HUES64 (cell line): ENCODE measurements around the gene NAPA.

Experiments
- H3K27ac ChIP-seq: 2 replicates; pipeline ENCODE4 v1.7.0; 2013; ENCODE audit warnings: low read depth, low read length, inconsistent platforms
- H3K27me3 ChIP-seq: 2 replicates; pipeline ENCODE4 v1.6.1; 2013; ENCODE audit warnings: mild to moderate bottlenecking, low read length; ENCODE audit not compliant: insufficient read depth
- H3K36me3 ChIP-seq: 2 replicates; pipeline ENCODE4 v1.6.1; 2013; ENCODE audit warnings: mild to moderate bottlenecking, low read length; ENCODE audit not compliant: insufficient read depth
- H3K4me1 ChIP-seq: 2 replicates; pipeline ENCODE4 v1.6.1; 2013; ENCODE audit warnings: mild to moderate bottlenecking, low read length, moderate library complexity; ENCODE audit not compliant: insufficient read depth
- H3K4me3 ChIP-seq: 2 replicates; pipeline ENCODE4 v1.5.1; 2013; ENCODE audit warnings: mild to moderate bottlenecking, low read length, moderate library complexity
- H3K9ac ChIP-seq: 2 replicates; pipeline ENCODE4 v1.6.1; 2013; ENCODE audit warnings: mild to moderate bottlenecking, low read depth, low read length
- H3K9me3 ChIP-seq: 2 replicates; pipeline ENCODE4 v1.6.1; 2013; ENCODE audit warnings: low read depth, low read length; ENCODE audit not compliant: insufficient read depth
- WGBS: fragments of 150-250, 120-280 bp; methylation state at CpG from one replicate; pipeline ENCODE4 v1.1.7; 2013; ENCODE audit warnings: missing lambda C conversion rate; 5-methylcytosine and 5-hydroxymethylcytosine counted together

Gene NAPA

GRCh38 chr19:47499371-47499770, 15.5 kb downstream of the NAPA start:
- Histone ChIP-seq H3K4me3 (no peak overlapping the region), H3K27me3 (no peaks in the 10 kb centered on the region), H3K27ac (no peak overlapping the region), H3K9ac (no peak overlapping the region), H3K4me1 (0 out of 2 replicates have a peak, but pooled peaks cover 3% of the 10 kb centered on the region), H3K36me3 (peaks cover 28% of the 10 kb centered on the region), H3K9me3 (no peaks in the 10 kb centered on the region)
- WGBS = 91% methylated on average over 7 of the region's 7 CpGs

GRCh38 chr19:47498561-47498960, 16.3 kb downstream of the NAPA start:
- Histone ChIP-seq H3K9me3 (no peaks in the 10 kb centered on the region), H3K27ac (no peak overlapping the region), H3K4me1 (0 out of 2 replicates have a peak, but pooled peaks cover 3% of the 10 kb centered on the region), H3K4me3 (no peak overlapping the region), H3K27me3 (no peaks in the 10 kb centered on the region), H3K9ac (no peak overlapping the region), H3K36me3 (peaks cover 21% of the 10 kb centered on the region)
- 95% methylated on average over 5 of the region's 5 CpGs for WGBS

GRCh38 chr19:47497821-47498520, 16.9 kb downstream of the NAPA start:
- H3K9ac ChIP-seq = no peak overlapping the region
- no peaks in the 10 kb centered on the region for H3K9me3 ChIP-seq
- 95% methylated on average over 14 of the region's 14 CpGs for WGBS
- no peak overlapping the region for H3K4me3 ChIP-seq
- H3K4me1 ChIP-seq = peaks cover 7% of the 10 kb centered on the region; the same call in 1 of the 2 replicates
- no peaks in the 10 kb centered on the region for H3K27me3 ChIP-seq
- H3K27ac ChIP-seq = no peak overlapping the region
- H3K36me3 ChIP-seq = peaks cover 15% of the 10 kb centered on the region

GRCh38 chr19:47497050-47497766, 17.7 kb downstream of the NAPA start:
- Histone ChIP-seq H3K9ac (no peak overlapping the region), H3K4me1 (peaks cover 7% of the 10 kb centered on the region; the same call in 1 of the 2 replicates), H3K27ac (no peak overlapping the region), H3K9me3 (no peaks in the 10 kb centered on the region), H3K36me3 (peaks cover 13% of the 10 kb centered on the region), H3K27me3 (no peaks in the 10 kb centered on the region), H3K4me3 (no peak overlapping the region)
- 94% methylated on average over 23 of the region's 23 CpGs for WGBS

GRCh38 chr19:47495478-47496372, 19.1 kb downstream of the NAPA start:
- Histone ChIP-seq H3K4me3 (no peak overlapping the region), H3K36me3 (peaks cover 16% of the 10 kb centered on the region), H3K27ac (no peak overlapping the region), H3K27me3 (no peaks in the 10 kb centered on the region), H3K4me1 (peaks cover 7% of the 10 kb centered on the region; the same call in 1 of the 2 replicates), H3K9ac (no peak overlapping the region), H3K9me3 (no peaks in the 10 kb centered on the region)
- 90% methylated on average over 17 of the region's 17 CpGs for WGBS

- WGBS = 94% methylated on average over 9 of the region's 9 CpGs
- no peak overlapping the region for H3K9ac ChIP-seq
- no peaks in the 10 kb centered on the region for H3K9me3 ChIP-seq
- peaks cover 24% of the 10 kb centered on the region for H3K36me3 ChIP-seq
- no peak overlapping the region for H3K27ac ChIP-seq
- no peaks in the 10 kb centered on the region for H3K27me3 ChIP-seq
- H3K4me1 ChIP-seq = peaks cover 5% of the 10 kb centered on the region; the same call in 1 of the 2 replicates
- no peak overlapping the region for H3K4me3 ChIP-seq
Measured at GRCh38 chr19:47494729-47495128, 20.1 kb downstream of the NAPA start.

- no peak overlapping the region for H3K27ac ChIP-seq
- no peak overlapping the region for H3K4me3 ChIP-seq
- peaks cover 4% of the 10 kb centered on the region; the same call in 1 of the 2 replicates for H3K4me1 ChIP-seq
- WGBS = 91% methylated on average over 5 of the region's 5 CpGs
- no peaks in the 10 kb centered on the region for H3K9me3 ChIP-seq
- no peaks in the 10 kb centered on the region for H3K27me3 ChIP-seq
- peaks cover 27% of the 10 kb centered on the region for H3K36me3 ChIP-seq
- H3K9ac ChIP-seq = no peak overlapping the region
Measured at GRCh38 chr19:47494211-47494547, 20.7 kb downstream of the NAPA start.

- H3K4me3 ChIP-seq = no peak overlapping the region
- H3K27me3 ChIP-seq = no peaks in the 10 kb centered on the region
- peaks cover 26% of the 10 kb centered on the region for H3K36me3 ChIP-seq
- WGBS = 91% methylated on average over 18 of the region's 18 CpGs
- H3K9me3 ChIP-seq = no peaks in the 10 kb centered on the region
- H3K4me1 ChIP-seq = peaks cover 4% of the 10 kb centered on the region; the same call in 1 of the 2 replicates
- no peak overlapping the region for H3K9ac ChIP-seq
- H3K27ac ChIP-seq = no peak overlapping the region
Measured at GRCh38 chr19:47493378-47494210, 21.3 kb downstream of the NAPA start.

- Histone ChIP-seq H3K4me1 (peaks cover 4% of the 10 kb centered on the region; the same call in 1 of the 2 replicates), H3K36me3 (peaks cover 25% of the 10 kb centered on the region), H3K27me3 (no peaks in the 10 kb centered on the region), H3K9me3 (no peaks in the 10 kb centered on the region), H3K27ac (no peak overlapping the region), H3K4me3 (no peak overlapping the region), H3K9ac (no peak overlapping the region; the same call in 1 of the 2 replicates)
- 79% methylated on average over 23 of the region's 23 CpGs for WGBS
Measured at GRCh38 chr19:47492571-47493377, 22.1 kb downstream of the NAPA start.

GRCh38 chr19:47492137-47492533, 22.7 kb downstream of the NAPA start:
- no peaks in the 10 kb centered on the region for H3K9me3 ChIP-seq
- no peaks in the 10 kb centered on the region for H3K27me3 ChIP-seq
- peaks cover 4% of the 10 kb centered on the region; the same call in 1 of the 2 replicates for H3K4me1 ChIP-seq
- H3K36me3 ChIP-seq = peaks cover 20% of the 10 kb centered on the region
- H3K27ac ChIP-seq = no peak overlapping the region
- 90% methylated on average over 14 of the region's 14 CpGs for WGBS
- no peak overlapping the region for H3K4me3 ChIP-seq
- no peak overlapping the region for H3K9ac ChIP-seq
